ENCODE measurements around the gene GALNT3.

The GALNT3 gene

GRCh38 chr2:165795011-165795410, 964 bp upstream of the GALNT3 start:
- DNase-seq, result no peak

DNA sequence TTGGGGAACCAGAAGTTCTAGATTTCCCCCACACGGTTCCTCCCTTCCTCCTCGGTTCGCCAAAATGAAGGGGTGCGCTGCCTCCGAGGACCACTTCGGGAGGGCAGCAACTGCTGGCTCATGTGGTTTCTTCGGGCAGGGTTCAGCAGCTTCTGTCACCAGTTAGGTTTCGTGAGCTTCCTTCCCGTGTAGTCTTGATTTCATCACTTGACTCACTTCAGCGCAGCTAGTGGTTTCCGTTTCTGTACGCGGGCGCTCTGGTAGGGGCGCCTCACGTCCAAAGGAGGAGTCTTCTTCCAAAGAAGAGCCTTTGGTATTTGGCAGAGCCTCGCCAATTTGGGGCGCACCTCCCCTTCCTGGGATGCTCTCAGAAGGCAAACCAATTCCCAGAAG, 485 bp upstream of the GALNT3 start:
- no peak for DNase-seq

DNA sequence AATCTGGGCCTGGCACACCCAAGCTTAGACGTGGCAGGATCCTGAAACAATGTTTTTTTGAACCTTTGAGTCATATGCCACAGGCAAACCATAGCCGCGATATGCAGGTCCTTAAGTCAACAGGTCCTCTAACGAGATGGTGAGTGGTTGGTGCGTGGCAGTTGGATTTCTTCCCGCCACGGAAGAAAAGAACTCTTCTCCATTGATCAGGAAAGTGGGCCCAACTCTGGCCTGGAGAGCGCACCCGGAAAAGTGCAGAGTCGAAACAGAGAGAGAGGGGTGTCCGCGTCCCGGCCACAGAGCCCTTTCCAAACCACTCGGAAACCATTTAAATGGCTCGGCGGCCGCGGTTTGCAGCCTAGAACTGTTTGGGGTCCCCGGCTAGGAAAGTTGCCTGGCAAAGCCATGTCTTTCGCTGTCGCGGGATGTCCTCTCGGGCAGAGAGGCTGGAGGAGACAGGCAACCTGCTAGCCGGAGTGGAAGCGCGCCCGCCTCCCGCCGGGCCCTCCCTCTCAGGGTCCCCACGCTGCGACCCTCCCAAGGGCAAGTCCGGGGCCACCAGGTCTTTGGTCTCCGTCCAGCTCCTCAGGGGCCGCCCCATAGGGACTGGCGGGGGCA, 777 bp downstream of the GALNT3 start:
- DNase-seq, result no peak

DNA sequence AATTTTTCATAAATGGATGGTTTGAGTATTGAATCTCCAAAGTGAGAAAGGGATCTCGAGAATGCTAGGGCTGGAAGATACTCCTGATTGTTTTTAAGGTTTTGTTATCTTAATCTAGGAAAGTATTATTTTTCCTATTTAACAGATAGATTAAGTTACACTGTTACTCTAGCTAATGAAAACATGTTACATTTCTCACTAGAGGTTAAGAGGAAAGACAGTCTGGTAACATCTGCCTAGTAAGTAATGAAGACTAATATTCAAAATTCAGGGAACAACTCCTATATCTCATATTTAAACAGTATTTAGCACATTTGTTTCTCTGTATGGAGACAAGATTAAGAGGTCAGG, 2.0 kb downstream of the GALNT3 start:
- DNase-seq, result no peak

DNA sequence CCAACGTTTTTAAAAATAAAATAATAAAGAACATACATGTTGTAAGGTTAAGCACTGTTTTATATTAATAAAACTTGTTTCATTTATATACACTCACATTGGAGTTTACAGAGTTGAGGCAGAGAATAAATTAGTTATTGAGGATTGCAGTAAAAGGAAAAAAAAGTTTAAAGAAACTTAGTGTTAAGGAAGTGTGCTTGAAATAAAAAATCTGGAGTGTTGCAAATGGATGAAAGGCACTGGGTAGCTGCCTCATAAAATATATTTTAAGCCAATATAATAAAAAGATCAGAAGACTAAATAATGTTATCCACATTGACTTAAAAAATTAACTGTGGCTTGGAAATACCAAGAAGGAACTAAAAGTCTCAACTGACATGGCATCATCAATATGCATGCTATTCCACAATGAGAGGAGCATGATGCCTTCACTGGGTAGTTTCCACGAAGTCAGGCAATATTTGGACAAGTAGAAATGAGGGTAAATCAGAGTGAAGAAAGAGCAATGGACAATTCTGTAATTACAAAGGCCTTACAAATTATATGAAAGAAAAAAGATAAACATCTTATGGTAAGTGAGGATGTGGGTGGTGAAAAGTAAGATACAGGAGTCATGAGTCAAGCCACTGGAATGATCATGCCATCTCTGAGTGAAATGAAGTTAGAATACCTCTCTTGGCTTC, 2.5 kb downstream of the GALNT3 start:
- no peak for DNase-seq

- DNase-seq, result no peak
Observed at GRCh38 chr2:165790466-165790865, 3.6 kb downstream of the GALNT3 start.

GRCh38 chr2:165787334-165787733, 6.7 kb downstream of the GALNT3 start:
- no peak for DNase-seq

GRCh38 chr2:165779706-165780105, 14.3 kb downstream of the GALNT3 start:
- DNase-seq, result no peak

- DNase-seq, result no peak
Observed at GRCh38 chr2:165778653-165779451, 15.2 kb downstream of the GALNT3 start.

DNA sequence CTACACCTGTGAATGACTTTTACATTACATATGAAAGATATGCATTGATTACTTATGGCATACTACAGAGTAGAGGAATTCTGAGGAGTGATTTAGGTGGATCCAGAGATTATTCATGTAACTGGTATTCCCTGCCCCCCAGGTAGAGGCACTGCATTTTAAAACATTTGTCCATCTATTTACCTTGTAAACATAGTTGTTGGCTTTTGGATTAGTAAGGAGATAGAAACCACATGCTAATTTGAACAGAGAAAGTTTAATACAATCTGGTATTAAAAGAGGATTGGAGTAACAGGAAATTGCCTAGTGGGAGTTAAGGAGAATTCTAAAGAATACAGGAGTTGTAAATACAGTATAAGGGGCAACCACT, 15.9 kb downstream of the GALNT3 start:
- no peak for DNase-seq

GRCh38 chr2:165777522-165778186, 16.4 kb downstream of the GALNT3 start:
- DNase-seq, result no peak

DNA sequence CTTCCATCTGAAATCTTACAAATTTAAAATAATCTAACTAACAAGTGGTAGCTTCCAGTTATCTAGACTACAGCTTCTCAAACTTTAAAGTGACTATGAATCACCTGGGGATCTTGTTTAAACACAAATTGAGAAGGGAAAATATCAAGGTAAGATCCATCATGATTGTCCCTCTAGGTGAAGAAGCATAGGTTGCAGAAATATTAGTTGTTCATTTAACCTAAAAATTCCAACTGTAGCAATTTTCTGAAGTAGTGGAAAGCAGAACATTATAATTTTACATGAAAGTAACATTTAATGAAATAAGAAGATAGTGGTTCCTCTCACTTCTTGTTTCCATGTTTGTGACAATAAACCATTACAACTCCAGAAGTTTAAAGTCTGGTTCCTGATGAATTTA, 17.3 kb downstream of the GALNT3 start:
- no peak for DNase-seq

DNA sequence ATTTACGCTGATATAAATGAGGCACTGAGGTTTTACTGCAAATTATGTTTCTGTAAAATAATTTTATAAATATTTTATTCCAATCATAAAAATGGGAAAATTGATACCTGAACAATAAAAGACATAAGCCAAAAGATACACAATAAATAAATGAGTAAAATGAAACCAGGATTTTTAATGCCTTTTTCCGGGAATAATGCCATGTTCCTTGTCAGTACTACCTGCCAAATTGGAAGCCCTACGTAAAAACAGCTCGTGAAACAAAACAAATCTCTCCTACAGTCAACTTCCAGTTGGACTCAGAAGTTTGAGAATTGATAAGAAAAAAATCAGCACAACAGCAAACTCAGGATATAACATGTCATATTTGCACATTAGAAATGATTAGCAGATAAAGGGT, 18.0 kb downstream of the GALNT3 start:
- DNase-seq, result no peak

DNA sequence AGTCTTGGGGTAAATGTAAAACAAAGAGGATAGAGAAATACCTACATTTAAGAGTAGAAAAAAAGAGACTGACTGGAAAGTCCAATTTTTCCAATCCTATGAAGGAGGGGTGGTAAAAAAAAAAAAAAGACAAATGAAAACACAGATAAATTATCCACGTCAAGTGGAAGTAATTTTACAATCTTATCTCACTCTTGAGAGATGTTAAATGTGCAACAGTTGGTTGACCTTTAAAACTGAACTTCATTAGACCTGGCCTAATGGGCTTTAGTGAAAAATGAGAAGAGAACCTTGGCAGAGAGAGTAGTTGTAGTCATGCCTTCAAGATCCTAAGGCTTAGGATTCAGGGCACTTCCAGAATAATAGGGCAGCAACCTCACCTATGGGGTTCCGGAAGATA, 20.4 kb downstream of the GALNT3 start:
- no peak for DNase-seq

DNA sequence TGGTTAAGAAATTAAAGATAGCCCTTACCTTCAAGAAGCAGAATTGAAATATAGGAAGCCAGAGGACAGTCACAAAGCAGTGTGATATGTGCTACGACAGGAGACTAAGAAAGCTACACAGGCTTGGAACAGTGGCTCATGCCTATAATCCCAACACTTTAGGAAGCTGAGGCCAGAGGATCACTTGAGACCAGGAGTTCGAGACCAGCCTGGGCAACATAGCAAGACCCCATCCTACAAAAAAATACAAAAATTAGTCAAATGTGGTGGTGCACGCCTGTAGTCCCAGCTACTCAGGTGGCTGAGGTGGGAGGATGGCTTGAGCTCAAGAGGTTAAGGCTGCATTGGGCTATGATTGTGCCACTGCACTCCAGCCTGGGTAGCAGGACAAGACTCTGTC, 21.9 kb downstream of the GALNT3 start:
- no peak for DNase-seq

DNA sequence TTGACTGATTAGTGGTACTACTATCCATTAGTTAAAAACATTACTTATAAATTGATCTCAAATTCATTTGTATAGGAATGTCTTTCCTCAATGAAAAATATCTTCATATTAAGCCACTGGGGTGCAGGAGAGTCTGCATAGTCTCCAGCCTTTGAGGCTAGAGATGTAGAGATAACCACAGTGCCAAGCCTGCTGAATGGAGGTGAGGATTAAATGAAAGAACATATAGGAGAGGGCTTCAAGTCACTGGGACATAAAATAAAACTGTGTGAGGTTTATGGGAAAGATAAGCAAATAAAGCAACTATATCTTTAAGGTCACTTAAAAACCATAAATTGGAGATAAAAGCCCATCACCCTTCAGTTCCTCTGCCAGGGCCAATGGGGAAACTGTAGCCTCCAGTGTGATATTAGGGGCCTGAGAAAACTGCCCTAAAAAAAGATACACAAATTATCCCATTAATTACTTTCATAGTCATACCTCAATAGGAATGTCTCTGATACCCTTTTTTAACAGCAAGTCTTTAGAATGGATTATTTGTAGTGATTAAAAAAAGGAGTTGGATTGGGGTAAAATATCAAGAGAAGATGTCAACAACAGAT, 27.6 kb downstream of the GALNT3 start:
- DNase-seq, result no peak

- no peak for DNase-seq
Observed at GRCh38 chr2:165762723-165763122, 31.3 kb downstream of the GALNT3 start.

DNA sequence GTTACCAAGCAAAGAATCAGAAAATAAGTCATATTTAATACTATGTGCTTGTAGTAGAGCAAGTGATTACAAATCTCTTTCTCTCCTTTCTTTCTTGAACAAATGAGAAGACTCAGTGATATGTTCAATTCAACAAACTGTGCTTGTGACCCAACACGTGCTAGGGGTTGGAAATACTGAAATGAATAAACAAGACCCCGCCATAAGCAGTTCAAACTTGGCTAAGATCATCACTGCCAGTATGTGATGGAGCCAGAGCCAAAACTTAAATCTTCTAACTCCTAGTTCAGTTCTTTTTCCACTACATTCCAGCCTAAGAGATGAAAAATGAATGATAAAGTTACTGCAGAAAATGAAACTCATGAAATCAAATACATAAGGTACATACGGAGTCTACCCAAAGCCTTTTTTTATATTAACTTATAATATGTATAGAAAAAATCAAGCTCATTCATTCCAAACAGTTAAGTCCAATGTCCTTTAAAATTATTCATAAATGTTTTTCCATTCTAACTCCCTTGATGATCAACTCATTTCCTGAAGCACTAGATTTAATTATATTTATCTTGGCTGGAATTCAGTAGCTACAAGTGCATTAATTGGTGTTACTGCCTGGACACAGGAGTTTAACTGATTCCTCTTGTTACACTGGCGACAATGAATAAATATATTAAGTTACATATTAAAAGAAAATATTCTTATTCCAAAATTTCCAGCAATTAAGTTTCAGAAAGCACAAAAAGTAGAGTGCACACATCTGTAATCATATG, 36.0 kb downstream of the GALNT3 start:
- no peak for DNase-seq

- DNase-seq, result no peak
Observed at GRCh38 chr2:165746501-165746900, 47.5 kb downstream of the GALNT3 start.

- DNase-seq, result no peak
Observed at GRCh38 chr2:165745916-165746315, 48.1 kb downstream of the GALNT3 start.

GRCh38 chr2:165743442-165743841, 50.6 kb downstream of the GALNT3 start:
- DNase-seq, result no peak

DNA sequence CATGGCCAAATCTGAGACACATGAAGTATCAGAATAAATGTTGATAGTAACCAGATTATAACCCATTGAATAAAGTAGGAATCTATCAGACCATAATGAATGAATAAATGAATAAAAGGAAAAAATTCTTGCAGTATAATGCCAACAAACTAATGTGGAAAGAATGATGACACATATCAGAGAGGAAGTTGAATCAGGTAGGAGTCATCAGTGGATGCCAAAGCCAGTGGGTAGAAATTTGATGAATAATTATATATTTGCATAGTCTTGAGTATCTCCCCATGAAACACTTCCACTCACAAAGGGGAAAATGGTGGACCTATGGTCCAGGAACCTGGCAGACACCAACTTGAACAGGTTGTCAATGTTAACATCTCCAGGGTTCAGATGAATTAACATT, 68.6 kb downstream of the GALNT3 start:
- DNase-seq, result no peak

- DNase-seq, result no peak
Observed at GRCh38 chr2:165720511-165720910, 73.5 kb downstream of the GALNT3 start.
